GM21367 (cell line): ENCODE data around the gene SNX32.

Experiments used
- ATAC-seq: cut with Tn5 transposase; IDR thresholded peaks from one replicate; pipeline ENCODE4 v1.9.1; 2021; ENCODE audit not compliant: unreplicated experiment

The SNX32 gene

GRCh38 chr11:65833297-65834030, at the start of gene SNX32:
SNX32 (plus strand) TSS chr11:65833963; CDS start chr11:65834066, 103 bp downstream.
- ATAC-seq, result no peak

DNA sequence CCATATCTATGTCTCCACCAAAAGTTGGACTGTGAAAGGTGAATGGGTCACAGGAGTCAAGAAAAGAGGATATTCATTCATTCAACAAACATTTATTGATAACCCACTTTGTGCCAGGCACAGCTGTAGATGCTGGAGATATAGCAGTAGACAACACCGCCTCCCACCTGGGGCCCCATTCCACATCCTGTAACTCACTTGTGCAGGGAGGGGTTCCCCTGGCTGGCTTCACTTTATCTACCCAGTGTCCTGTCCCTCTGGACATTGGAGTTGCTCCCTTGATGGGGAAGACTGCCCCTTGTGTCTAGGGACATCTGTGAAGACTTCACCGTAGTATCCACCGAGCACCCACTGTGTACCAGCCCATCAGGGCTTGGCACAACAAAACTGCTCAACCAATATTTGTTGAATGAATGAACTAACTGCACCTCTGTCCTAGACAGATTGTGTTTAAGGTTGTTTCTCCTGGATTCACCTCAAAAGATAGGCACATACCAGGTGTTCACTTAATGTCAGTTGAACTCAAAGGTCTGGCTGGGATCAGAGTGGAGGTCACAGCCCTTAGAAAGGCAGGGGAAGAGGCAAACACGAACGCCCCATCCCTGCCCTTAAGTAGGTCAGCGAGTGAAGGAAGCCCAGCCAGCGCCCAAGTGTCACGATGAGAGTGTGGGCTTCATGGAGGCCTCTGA, 48.3 kb upstream of the SNX32 start:
- ATAC-seq, result no peak

GRCh38 chr11:65786008-65786785, 47.6 kb upstream of the SNX32 start:
- no peak for ATAC-seq

- no peak for ATAC-seq
Observed at GRCh38 chr11:65786786-65787636, 46.8 kb upstream of the SNX32 start, which contains the start of gene OVOL1. OVOL1 (plus strand) TSS chr11:65787063; CDS start chr11:65787374, 311 bp downstream.

- ATAC-seq, result no peak
Observed at GRCh38 chr11:65787649-65788622, 45.8 kb upstream of the SNX32 start.

DNA sequence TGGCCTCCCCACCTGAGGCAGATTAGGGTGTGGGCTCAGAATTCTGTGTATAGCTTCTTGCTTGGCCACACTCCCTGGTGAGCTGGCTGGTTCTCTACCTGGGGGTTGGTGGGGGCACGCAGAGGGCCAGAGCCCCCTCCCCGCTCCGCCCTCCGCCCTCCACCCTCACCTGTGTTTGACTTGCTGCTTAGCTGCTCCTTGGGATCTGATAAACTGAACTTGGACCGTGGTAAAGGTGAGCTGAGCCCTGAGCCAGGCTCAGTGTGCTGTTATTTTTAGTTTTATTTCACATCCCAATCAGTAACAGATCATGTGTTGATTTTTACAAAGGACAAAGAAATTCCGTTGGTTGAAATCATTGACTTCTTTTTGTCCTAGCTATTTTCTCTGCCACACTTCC, 44.9 kb upstream of the SNX32 start:
- ATAC-seq, result no peak

- no peak for ATAC-seq
Observed at GRCh38 chr11:65789230-65790103, 44.3 kb upstream of the SNX32 start.

DNA sequence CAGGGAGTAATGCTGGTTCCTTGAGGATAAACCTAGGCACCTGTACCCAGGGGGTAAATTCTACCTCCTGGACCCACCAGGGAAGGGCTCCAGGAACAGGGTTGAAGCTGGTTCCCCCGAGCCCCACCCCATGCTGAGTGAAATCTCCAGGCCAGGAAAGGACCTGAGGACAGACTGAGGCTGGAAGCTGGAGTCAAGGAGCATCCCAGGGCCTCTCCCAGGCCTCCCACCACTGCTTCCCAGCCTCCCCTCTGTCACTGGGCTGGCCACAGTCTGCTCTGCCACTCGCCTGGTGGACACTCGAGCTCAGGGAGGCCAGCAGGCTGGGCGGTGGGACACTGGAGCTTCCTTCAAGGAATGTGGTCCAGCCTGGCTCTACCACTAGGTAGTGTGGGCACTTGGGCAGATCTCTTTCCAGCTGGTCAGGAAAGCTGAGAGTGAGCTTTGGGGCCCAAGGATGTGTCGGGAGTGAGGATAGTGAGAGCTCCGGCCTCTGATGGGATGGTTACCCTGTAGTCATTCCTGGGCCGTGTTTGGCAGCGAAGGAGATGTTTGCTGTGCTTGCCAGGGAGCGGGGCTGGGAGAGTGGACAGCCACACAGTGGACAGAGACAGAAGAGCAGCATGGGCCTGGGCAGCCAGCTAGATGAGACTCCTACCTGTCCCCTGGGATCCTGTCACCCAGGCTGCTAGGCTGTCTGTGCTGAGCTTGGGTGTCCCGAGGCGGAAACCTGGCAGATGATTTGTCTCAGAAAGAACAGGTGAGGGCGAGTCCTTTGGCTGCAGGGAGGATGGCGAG, 43.5 kb upstream of the SNX32 start:
- ATAC-seq, result no peak

DNA sequence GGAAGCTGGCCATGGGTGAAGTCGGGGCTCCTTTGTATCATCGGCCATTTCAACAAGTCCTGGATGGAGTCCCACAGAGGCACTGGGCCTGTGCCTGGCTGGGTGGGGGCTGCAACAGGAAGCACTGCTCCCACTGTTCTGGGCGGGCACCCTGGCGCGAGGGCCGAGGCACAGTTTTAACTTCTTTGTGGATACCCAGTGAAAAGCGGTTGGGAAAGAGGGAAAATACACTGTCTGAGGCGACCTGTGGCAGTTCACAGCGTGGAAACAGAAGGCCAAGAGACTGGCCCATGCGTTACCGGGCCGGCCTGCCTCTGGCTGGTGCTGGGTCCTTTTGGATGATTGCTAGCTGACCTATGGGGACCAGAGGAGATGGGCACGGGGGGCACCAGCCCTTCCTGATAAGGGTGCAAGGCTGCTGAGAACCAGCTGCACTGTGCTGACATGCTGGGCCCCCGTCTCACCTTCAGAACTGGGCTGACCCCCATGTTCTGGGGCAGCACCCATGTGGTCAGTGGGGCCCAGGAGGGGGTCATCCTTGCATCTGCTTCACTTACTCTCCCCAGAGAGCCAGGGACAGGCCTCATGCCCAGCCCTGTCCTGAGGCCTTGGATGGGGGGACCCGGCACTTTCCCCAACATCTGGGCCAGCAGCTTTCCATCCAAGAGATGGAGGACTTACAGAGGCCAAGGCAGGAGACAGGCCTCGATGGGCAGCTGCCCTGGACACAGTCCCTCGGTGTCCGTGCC, 42.7 kb upstream of the SNX32 start:
- no peak for ATAC-seq

GRCh38 chr11:65791719-65792213, 42.0 kb upstream of the SNX32 start:
- no peak for ATAC-seq

- ATAC-seq, result no peak
Observed at GRCh38 chr11:65792456-65792855, 41.3 kb upstream of the SNX32 start.

- no peak for ATAC-seq
Observed at GRCh38 chr11:65793144-65793581, 40.6 kb upstream of the SNX32 start.

GRCh38 chr11:65793625-65794400, 40.0 kb upstream of the SNX32 start:
- no peak for ATAC-seq

GRCh38 chr11:65794570-65795510, 38.9 kb upstream of the SNX32 start:
- ATAC-seq, result no peak
